Measurements from ENCODE around the gene PIK3R5. TPM values are rescaled to one million over a fixed set of nuclear protein-coding genes. Genes with fewer than 3 reads are reported as not detected.

PIK3R5 gene
- total RNA-seq, 4 donors from 2014 or later: 1.6 to 12.0 (median 8.4) TPM

DNA sequence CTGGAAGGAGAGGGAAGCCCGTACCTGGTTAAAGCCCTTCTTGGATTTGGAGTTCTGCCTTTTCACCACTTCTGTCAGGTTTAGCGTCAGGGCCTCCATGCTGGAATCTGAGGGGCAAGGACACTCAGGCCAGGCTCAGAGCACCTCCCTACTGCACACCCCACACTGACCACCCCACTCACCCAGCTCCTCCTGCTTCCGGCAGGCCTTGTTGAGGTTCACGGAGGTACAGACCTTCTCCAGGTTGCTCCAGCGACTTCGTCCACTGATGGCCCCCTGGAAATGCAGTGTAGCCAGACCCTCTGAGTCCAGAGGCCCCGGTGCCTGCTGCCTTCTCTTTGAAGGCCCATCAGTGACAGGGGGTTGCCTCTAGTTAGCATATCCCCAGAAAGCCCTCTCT is 83.9 kb downstream of the PIK3R5 start:
- Histone ChIP-seq H3K27me3 (no peaks in the 10 kb centered on the region), H3K27ac (no peak overlapping the region), H3K9me3 (no peaks in the 10 kb centered on the region), H3K4me3 (no peak overlapping the region), H3K4me1 (no peaks in the 10 kb centered on the region), H3K36me3 (no peaks in the 10 kb centered on the region)
- TF ChIP-seq POLR2A (IDR thresholded peaks at IDR 0.05): no peak
- TF ChIP-seq CTCF (IDR thresholded peaks at IDR 0.05): no peak
- intact Hi-C loops (cut with DNase I; ENCODE audit: low total_unique reads): no loop called here
- no peak for DNase-seq

GRCh38 chr17:8880466-8880865 is 85.0 kb downstream of the PIK3R5 start:
- Histone ChIP-seq H3K9me3 (no peaks in the 10 kb centered on the region), H3K4me3 (no peak overlapping the region), H3K36me3 (no peaks in the 10 kb centered on the region), H3K27ac (no peak overlapping the region), H3K4me1 (no peaks in the 10 kb centered on the region), H3K27me3 (no peaks in the 10 kb centered on the region)
- intact Hi-C loops (cut with DNase I; ENCODE audit: low total_unique reads): no loop called here
- no peak for DNase-seq
- TF ChIP-seq POLR2A (IDR thresholded peaks at IDR 0.05) (no peak), CTCF (IDR thresholded peaks at IDR 0.05) (no peak)

- intact Hi-C loops (cut with DNase I; ENCODE audit: low total_unique reads): no loop called here
- no peak overlapping the region for H3K4me3 ChIP-seq
- H3K36me3 ChIP-seq: no peaks in the 10 kb centered on the region
- H3K9me3 ChIP-seq: no peaks in the 10 kb centered on the region
- no peak for DNase-seq
- no peak overlapping the region for H3K27ac ChIP-seq
- H3K4me1 ChIP-seq: no peaks in the 10 kb centered on the region
- H3K27me3 ChIP-seq: no peaks in the 10 kb centered on the region
- TF ChIP-seq POLR2A (IDR thresholded peaks at IDR 0.05) (no peak), CTCF (IDR thresholded peaks at IDR 0.05) (no peak)
These were observed 86.1 kb downstream of the PIK3R5 start for GRCh38 chr17:8879410-8879809.

DNA sequence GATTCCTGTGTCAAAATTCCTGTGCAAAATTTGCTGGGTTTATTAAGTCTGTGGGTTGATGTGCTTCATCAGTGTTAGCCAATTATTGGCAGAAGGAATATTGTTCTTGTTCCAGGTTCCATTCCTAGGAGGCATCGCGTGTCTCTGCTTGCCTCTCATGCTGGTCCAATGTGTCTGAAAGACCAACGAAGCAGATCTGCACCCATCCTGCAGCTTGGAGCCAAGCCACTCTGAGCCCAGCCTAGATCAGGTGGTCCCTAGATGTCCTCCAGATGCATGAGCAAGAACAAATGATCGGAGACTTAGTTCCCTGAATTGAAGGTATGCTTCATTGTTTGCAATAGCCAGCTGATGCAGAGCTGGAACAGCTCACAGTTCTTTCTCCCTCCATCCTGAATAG is 87.5 kb downstream of the PIK3R5 start:
- Histone ChIP-seq H3K27me3 (no peaks in the 10 kb centered on the region), H3K36me3 (no peaks in the 10 kb centered on the region), H3K4me3 (no peak overlapping the region), H3K4me1 (no peaks in the 10 kb centered on the region), H3K9me3 (no peaks in the 10 kb centered on the region), H3K27ac (no peak overlapping the region)
- intact Hi-C loops (cut with DNase I; ENCODE audit: low total_unique reads): no loop called here
- no peak for DNase-seq
- TF ChIP-seq CTCF (IDR thresholded peaks at IDR 0.05) (no peak), POLR2A (IDR thresholded peaks at IDR 0.05) (no peak)

GRCh38 chr17:8875957-8876356 is 89.5 kb downstream of the PIK3R5 start:
- H3K4me3 ChIP-seq: no peak overlapping the region
- no peak overlapping the region for H3K27ac ChIP-seq
- no peaks in the 10 kb centered on the region for H3K27me3 ChIP-seq
- no peaks in the 10 kb centered on the region for H3K4me1 ChIP-seq
- intact Hi-C loops (cut with DNase I; ENCODE audit: low total_unique reads): no loop called here
- DNase-seq: no peak
- no peaks in the 10 kb centered on the region for H3K9me3 ChIP-seq
- TF ChIP-seq CTCF (IDR thresholded peaks at IDR 0.05) (no peak), POLR2A (IDR thresholded peaks at IDR 0.05) (no peak)
- no peaks in the 10 kb centered on the region for H3K36me3 ChIP-seq
